ENCODE data around the gene SNRPD3.

GRCh38 chr22:24512043-24512442, 43.8 kb upstream of the SNRPD3 start:
- TF ChIP-seq GABPA (IDR thresholded peaks at IDR 0.05 in 1 of 2, conservative IDR thresholded peaks at IDR 0.05 in 1 of 2) (no peak), CTCF (IDR thresholded peaks at IDR 0.05; ENCODE audit: low read depth, low read length, missing input control) (no peak), RAD21 (IDR thresholded peaks at IDR 0.05) (no peak), REST (IDR thresholded peaks at IDR 0.05) (no peak)

Data from liver (tissue), 3 donors.